Measurements from ENCODE around the gene SEC61B.

The SEC61B gene

DNA sequence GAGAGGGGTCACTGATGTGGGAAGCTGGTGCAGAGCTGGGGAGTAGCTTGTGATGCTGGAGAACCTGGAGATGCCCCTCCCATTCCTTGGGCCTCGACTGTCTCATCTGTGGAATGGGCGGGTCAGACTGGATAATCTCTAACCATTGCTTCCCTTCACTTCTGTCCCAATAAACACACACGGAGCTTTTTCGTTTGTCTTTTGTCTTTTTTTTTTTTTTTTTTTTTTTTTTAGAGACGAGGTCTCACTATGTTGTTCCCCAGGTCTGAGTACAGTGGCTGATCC lies 36.8 kb upstream of the SEC61B start:
- H3K4me3 ChIP-seq (ENCODE audit: low read length): peak overlapping the region; percentile 41; the same call in 1 of the 2 replicates
- TF ChIP-seq, protein P1, sequence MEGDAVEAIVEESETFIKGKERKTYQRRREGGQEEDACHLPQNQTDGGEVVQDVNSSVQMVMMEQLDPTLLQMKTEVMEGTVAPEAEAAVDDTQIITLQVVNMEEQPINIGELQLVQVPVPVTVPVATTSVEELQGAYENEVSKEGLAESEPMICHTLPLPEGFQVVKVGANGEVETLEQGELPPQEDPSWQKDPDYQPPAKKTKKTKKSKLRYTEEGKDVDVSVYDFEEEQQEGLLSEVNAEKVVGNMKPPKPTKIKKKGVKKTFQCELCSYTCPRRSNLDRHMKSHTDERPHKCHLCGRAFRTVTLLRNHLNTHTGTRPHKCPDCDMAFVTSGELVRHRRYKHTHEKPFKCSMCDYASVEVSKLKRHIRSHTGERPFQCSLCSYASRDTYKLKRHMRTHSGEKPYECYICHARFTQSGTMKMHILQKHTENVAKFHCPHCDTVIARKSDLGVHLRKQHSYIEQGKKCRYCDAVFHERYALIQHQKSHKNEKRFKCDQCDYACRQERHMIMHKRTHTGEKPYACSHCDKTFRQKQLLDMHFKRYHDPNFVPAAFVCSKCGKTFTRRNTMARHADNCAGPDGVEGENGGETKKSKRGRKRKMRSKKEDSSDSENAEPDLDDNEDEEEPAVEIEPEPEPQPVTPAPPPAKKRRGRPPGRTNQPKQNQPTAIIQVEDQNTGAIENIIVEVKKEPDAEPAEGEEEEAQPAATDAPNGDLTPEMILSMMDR (conservative IDR thresholded peaks at IDR 0.05; ENCODE audit: low read length): no peak
- DNase-seq (ENCODE audit: low read depth): no peak

DNA sequence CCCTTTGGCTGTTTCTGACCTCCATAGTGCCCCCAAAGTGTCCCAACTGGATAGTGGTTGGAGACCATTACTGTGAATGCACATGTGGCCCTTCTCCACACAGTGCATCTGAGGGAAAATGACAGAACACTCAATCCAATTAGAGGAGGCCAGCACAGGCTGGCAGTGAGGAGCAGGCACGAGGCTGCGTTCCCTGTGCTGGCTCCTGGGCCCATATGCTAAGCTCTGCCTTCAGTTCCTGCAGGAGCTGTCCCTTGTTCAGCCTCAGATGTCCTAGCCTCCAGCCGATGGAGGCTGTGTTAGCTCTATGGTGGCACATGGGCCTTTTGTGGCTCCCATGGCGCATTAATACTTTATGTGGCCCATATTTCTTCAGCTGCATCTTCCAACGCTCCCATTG lies 36.1 kb upstream of the SEC61B start:
- DNase-seq (ENCODE audit: low read depth): no peak
- TF ChIP-seq, protein P1 (conservative IDR thresholded peaks at IDR 0.05; ENCODE audit: low read length): no peak
- H3K4me3 ChIP-seq (ENCODE audit: low read length): no peak overlapping the region

DNA sequence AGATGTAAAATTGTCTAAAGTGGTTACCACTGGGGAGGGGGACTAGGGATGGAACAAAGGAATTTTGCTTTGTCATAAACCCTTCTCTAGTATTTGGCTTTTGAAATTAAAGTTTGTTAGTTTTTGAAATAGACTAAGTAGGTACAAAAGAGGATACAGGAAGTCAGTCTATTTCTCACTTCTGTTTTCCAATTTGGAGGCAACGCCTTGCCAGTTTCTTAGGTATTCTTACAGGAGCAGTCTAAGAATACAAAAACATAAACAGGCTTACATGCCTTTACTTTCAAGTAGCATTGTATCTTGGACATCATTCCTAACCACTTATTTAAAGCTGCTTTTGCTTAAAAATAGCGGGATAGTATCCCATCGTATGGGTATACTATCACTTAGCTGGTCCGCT lies 34.8 kb upstream of the SEC61B start:
- TF ChIP-seq, protein P1 (conservative IDR thresholded peaks at IDR 0.05; ENCODE audit: low read length): no peak
- no peak overlapping the region for H3K4me3 ChIP-seq (ENCODE audit: low read length)
- DNase-seq (ENCODE audit: low read depth): no peak

DNA sequence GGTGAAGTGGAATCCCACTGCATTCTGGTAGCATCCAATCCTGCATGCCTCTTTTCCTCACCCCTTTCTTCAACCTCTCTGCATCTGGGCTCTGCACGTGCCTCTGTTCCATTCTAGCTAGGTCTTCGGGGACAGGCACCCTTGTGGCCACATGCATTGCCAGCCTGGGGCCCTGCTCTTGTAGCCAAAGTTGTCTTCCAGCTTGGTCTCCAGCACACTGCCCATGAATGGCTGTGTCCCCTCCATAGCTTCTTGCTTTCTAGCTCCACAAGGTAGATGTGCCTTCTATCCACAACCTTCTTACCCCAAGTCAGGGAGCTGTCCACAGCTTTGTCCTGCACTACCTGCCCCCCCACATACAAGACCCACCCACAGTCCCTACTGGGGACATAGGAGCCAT lies 32.9 kb upstream of the SEC61B start:
- no peak overlapping the region for H3K4me3 ChIP-seq (ENCODE audit: low read length)

DNA sequence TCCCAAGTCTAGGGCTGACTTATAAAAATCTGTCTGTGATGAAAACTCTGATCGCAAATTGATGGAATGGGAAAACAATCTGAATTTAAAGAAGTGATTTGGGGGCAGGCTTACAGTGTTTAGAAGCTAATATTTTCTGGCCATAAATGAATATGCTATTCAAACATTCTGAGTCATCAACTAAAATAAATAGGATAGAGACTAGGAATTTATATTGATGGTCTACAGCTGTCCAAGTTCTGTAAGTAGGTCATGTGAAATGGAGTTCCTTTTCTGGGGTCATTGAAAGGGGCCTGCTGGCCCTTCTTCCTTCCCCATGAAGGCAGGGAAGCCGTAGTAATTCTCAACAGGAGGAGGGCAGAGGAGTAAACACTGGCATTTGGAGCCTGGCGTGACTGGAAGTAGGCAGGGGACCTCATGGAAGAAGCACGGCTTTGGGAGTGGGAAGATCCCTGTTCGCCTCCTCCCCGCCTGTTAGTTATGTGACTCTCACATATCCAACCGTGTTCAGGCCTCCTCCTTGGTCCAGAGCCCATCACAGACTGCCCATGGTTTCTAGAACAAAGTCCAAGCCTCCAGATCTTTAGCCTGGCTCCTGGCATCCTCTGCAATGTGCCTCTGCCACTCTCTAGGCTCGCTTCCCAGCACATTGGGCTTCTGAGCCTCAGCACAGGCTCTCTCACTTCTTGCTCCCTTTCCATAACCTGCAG lies 32.0 kb upstream of the SEC61B start:
- no peak overlapping the region for H3K4me3 ChIP-seq (ENCODE audit: low read length)
- TF ChIP-seq, protein P1 (conservative IDR thresholded peaks at IDR 0.05; ENCODE audit: low read length): no peak
- DNase-seq (ENCODE audit: low read depth): no peak

More for the DNA sequence above, 32.9 kb upstream of the SEC61B start:
- TF ChIP-seq, protein P1 (conservative IDR thresholded peaks at IDR 0.05; ENCODE audit: low read length): no peak
- no peak for DNase-seq (ENCODE audit: low read depth)

DNA sequence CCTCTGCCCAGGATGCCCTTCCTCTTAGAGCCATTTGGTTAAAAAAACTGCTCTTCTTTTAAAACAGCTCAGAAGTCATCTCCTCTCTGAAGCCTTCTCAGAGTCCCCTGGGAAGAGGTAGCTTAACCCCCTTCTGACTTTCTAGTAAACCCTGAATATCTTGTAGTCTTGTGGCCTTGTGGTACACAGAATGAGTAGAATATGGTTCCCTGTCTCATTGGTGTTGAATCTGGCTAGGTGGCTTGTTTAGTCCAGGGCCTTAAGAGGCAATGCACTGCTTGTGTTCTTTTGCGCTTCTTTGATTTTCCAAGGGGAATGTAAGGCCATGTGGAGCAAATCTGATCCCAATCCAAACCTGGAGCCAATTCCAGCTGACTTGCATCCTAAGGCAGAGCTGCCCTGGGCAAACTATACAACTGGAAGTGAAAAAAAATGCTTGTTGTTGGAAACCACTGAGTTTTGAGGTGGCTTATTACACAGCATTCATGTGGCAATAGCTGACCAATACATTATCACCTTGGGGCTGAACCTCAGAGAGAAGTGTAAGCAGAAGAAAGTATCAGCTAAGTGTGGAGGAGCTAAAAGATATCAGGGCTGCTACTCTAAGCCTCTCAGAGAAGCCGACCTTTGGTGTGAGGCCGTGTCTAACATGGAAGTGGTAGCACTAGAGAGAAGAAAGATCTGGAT lies 31.3 kb upstream of the SEC61B start:
- TF ChIP-seq, protein P1 (conservative IDR thresholded peaks at IDR 0.05; ENCODE audit: low read length): no peak
- no peak for DNase-seq (ENCODE audit: low read depth)
- H3K4me3 ChIP-seq (ENCODE audit: low read length): no peak overlapping the region
